ENCODE data around the gene CDH15. TPM values are rescaled to one million over a fixed set of nuclear protein-coding genes. Genes with fewer than 3 reads are reported as not detected.
"Not testable (repeated sequence)": the region's sequence is repeated elsewhere in the genome, so short reads cannot be mapped to it uniquely, and the experiment has no call there.

The CDH15 gene
- total RNA-seq, 1 experiment from 2014 or later: 1.5 TPM

GRCh38 chr16:89184677-89184932 is 13.1 kb downstream of the CDH15 start:
- Histone ChIP-seq H3K27ac (ENCODE audit: low read length) (no peak overlapping the region), H3F3A (ENCODE audit: low read length, unreplicated experiment) (no peaks in the 10 kb centered on the region), H3K9me3 (ENCODE audit: low read length) (no peaks in the 10 kb centered on the region), H3K27me3 (ENCODE audit: low read length) (no peaks in the 10 kb centered on the region), H3K4me2 (ENCODE audit: low read length) (no peak overlapping the region), H3K4me3 (ENCODE audit: low read length) (no peak overlapping the region), H3K9me2 (replicated peaks; ENCODE audit: low read length) (no peaks in the 10 kb centered on the region), H3K79me2 (ENCODE audit: low read length) (no peaks in the 10 kb centered on the region), H3K4me1 (ENCODE audit: insufficient read depth, low read length) (no peaks in the 10 kb centered on the region), H3K9ac (ENCODE audit: low read length) (no peak overlapping the region), H4K20me1 (ENCODE audit: low read length) (no peaks in the 10 kb centered on the region), H3K36me3 (ENCODE audit: low read depth, low read length) (no peaks in the 10 kb centered on the region), H2AFZ (ENCODE audit: low read length) (no peak overlapping the region)
- intact Hi-C loops (cut with micrococcal nuclease): no loop called here
- TF ChIP-seq CTCF (conservative IDR thresholded peaks at IDR 0.05; ENCODE audit: low read depth, low read length) (no peak), EZH2 (IDR thresholded peaks at IDR 0.05; ENCODE audit: low read length, unreplicated experiment) (no peak), EZH2phosphoT487 (IDR thresholded peaks at IDR 0.05; ENCODE audit: borderline replicate concordance, low read length) (no peak)
- no peak for DNase-seq
- ChIA-PET POLR2A (ENCODE audit: unreplicated experiment) (no interaction called here), CTCF (no interaction called here)
- no peak for ATAC-seq
- BruUV-seq (replicated peaks): no TSS peak

DNA sequence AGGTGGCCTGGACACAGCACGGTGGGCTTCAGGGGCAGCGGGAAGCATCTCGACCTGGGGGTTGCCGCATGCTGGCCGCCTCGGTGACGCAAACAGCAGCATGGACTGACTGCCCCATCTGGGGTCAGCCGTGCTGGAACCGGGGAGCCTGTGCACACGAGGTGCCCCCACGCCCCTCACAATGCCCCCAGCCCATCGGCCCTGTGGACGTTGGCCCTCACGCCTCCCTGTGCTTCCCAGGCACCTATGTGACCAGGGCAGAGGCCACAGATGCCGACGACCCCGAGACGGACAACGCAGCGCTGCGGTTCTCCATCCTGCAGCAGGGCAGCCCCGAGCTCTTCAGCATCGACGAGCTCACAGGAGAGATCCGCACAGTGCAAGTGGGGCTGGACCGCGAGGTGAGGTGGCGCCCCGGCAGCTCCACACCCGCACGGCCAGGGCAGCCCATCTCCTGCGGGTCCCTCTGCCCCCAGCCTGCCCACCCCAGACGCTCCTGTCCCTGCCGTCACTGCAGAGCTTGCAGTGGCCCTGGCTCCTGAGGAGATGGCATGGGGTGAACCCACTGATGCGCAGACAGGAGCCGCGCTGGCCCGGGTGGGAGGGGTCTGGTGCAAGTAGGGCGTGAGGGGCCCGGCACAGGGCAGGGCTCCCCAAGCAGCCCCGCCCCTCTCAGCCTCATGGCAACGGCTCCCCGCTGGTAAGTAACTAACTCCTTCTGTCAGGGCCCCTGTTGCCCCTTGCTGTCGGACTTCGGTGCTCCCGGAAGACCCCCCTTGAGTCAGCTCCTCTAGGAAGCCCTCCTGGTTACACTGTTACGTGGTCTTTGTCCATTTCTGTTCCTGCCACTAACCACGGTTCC is 13.6 kb downstream of the CDH15 start:
- H3K4me3 ChIP-seq (ENCODE audit: low read length): no peak overlapping the region
- no peak overlapping the region for H3K27ac ChIP-seq (ENCODE audit: low read length)
- TF ChIP-seq CTCF (conservative IDR thresholded peaks at IDR 0.05; ENCODE audit: low read depth, low read length) (no peak), EZH2phosphoT487 (IDR thresholded peaks at IDR 0.05; ENCODE audit: borderline replicate concordance, low read length) (no peak), EZH2 (IDR thresholded peaks at IDR 0.05; ENCODE audit: low read length, unreplicated experiment) (no peak)
- H3K27me3 ChIP-seq (ENCODE audit: low read length): no peaks in the 10 kb centered on the region
- H3K9me2 ChIP-seq (replicated peaks; ENCODE audit: low read length): no peaks in the 10 kb centered on the region
- ATAC-seq (no peak; the same call in 1 of the 2 replicates), DNase-seq (no peak)
- no peaks in the 10 kb centered on the region for H3K79me2 ChIP-seq (ENCODE audit: low read length)
- no TSS peak for BruUV-seq (replicated peaks)
- no peaks in the 10 kb centered on the region for H3F3A ChIP-seq (ENCODE audit: low read length, unreplicated experiment)
- no peak overlapping the region for H3K4me2 ChIP-seq (ENCODE audit: low read length)
- H3K36me3 ChIP-seq (ENCODE audit: low read depth, low read length): no peaks in the 10 kb centered on the region
- CTCF ChIA-PET: no interaction called here
- intact Hi-C loops (cut with micrococcal nuclease): no loop called here
- no peaks in the 10 kb centered on the region for H3K9me3 ChIP-seq (ENCODE audit: low read length)
- H3K4me1 ChIP-seq (ENCODE audit: insufficient read depth, low read length): no peaks in the 10 kb centered on the region
- POLR2A ChIA-PET (ENCODE audit: unreplicated experiment): no interaction called here
- no peak overlapping the region for H3K9ac ChIP-seq (ENCODE audit: low read length)
- no peaks in the 10 kb centered on the region for H4K20me1 ChIP-seq (ENCODE audit: low read length)
- H2AFZ ChIP-seq (ENCODE audit: low read length): no peak overlapping the region

GRCh38 chr16:89185887-89186592 is 14.5 kb downstream of the CDH15 start:
- DNase-seq; POLR2A ChIA-PET (ENCODE audit: unreplicated experiment); H3K9ac ChIP-seq (ENCODE audit: low read length); H3K27me3 ChIP-seq (ENCODE audit: low read length); CTCF ChIA-PET; H3K9me3 ChIP-seq (ENCODE audit: low read length); H3K79me2 ChIP-seq (ENCODE audit: low read length); H3K27ac ChIP-seq (ENCODE audit: low read length); BruUV-seq (replicated peaks); ATAC-seq; H3K4me3 ChIP-seq (ENCODE audit: low read length); H3K36me3 ChIP-seq (ENCODE audit: low read depth, low read length); H2AFZ ChIP-seq (ENCODE audit: low read length); H3K9me2 ChIP-seq (replicated peaks; ENCODE audit: low read length); H3K4me2 ChIP-seq (ENCODE audit: low read length); H3F3A ChIP-seq (ENCODE audit: low read length, unreplicated experiment); intact Hi-C loops (cut with micrococcal nuclease); H4K20me1 ChIP-seq (ENCODE audit: low read length); H3K4me1 ChIP-seq (ENCODE audit: insufficient read depth, low read length): not testable (repeated sequence)

DNA sequence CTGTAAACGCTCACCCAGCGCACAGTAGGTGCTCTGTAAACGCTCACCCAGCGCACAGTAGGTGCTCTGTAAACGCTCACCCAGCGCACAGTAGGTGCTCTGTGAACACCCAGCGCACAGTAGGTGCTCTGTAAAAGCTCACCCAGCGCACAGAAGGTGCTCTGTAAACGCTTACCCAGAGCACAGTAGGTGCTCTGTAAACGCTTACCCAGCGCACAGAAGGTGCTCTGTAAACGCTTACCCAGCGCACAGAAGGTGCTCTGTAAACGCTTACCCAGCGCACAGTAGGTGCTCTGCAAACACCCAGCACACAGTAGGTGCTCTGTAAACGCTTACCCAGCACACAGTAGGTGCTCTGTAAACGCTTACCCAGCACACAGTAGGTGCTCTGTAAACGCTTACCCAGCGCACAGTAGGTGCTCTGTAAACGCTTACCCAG is 15.1 kb downstream of the CDH15 start:
- H3K4me1 ChIP-seq (ENCODE audit: insufficient read depth, low read length); H3K9me3 ChIP-seq (ENCODE audit: low read length); H3K27ac ChIP-seq (ENCODE audit: low read length); H3K9me2 ChIP-seq (replicated peaks; ENCODE audit: low read length); BruUV-seq (replicated peaks); ATAC-seq; POLR2A ChIA-PET (ENCODE audit: unreplicated experiment); CTCF ChIA-PET; H3K27me3 ChIP-seq (ENCODE audit: low read length); H3K4me2 ChIP-seq (ENCODE audit: low read length); H3F3A ChIP-seq (ENCODE audit: low read length, unreplicated experiment); H3K4me3 ChIP-seq (ENCODE audit: low read length); H3K9ac ChIP-seq (ENCODE audit: low read length); intact Hi-C loops (cut with micrococcal nuclease); H3K79me2 ChIP-seq (ENCODE audit: low read length); H3K36me3 ChIP-seq (ENCODE audit: low read depth, low read length); H2AFZ ChIP-seq (ENCODE audit: low read length); H4K20me1 ChIP-seq (ENCODE audit: low read length); DNase-seq: not testable (repeated sequence)
